Stimulated activated memory B cell treated with anti-CD40 and anti-IgM and Interleukin-4, amounts not matched to agents 10 μg/mL and 1 μg/mL and 100 μg/mL, for 72 hours (primary cell): Measurements from ENCODE around the gene NEURL1.

ENCODE experiments used
- ATAC-seq: fragments of 150-1000 bp; cut with Tn5 transposase; 2 replicates; pipeline ENCODE4 v1.10.0; 2021
- H3K27ac Mint-ChIP-seq: one replicate; pipeline ENCODE4 v1.8.0; 2022; ENCODE audit warnings: mild to moderate bottlenecking, mixed read lengths
- H3K27me3 Mint-ChIP-seq: one replicate; pipeline ENCODE4 v1.8.0; 2022; ENCODE audit warnings: mixed read lengths
- H3K36me3 Mint-ChIP-seq: one replicate; pipeline ENCODE4 v1.8.0; 2022; ENCODE audit warnings: mixed read lengths
- H3K4me1 Mint-ChIP-seq: one replicate; pipeline ENCODE4 v1.8.0; 2022; ENCODE audit warnings: mixed read lengths
- H3K4me3 Mint-ChIP-seq: one replicate; pipeline ENCODE4 v1.8.0; 2022; ENCODE audit warnings: mild to moderate bottlenecking, moderate library complexity, mixed read lengths
- H3K9me3 Mint-ChIP-seq: one replicate; pipeline ENCODE4 v1.8.0; 2022; ENCODE audit warnings: mixed read lengths

NEURL1 gene

GRCh38 chr10:103641326-103641725, 147.8 kb downstream of the NEURL1 start:
- Mint-ChIP-seq H3K27ac (no peak overlapping the region), H3K36me3 (peaks cover 6% of the 10 kb centered on the region), H3K4me3 (no peak overlapping the region), H3K9me3 (no peaks in the 10 kb centered on the region), H3K27me3 (no peaks in the 10 kb centered on the region), H3K4me1 (peaks cover 12% of the 10 kb centered on the region)
- ATAC-seq = no peak
